HG03457 (cell line): ENCODE data around the gene HMOX1.
"Not testable (repeated sequence)": the region's sequence is repeated elsewhere in the genome, so short reads cannot be mapped to it uniquely, and the experiment has no call there.

Experiments
- ATAC-seq: cut with Tn5 transposase; IDR thresholded peaks from one replicate; pipeline ENCODE4 v1.9.1; 2021; ENCODE audit warnings: moderate number of reproducible peaks; ENCODE audit not compliant: unreplicated experiment

Gene HMOX1

GRCh38 chr22:35378621-35379020, 2.3 kb upstream of the HMOX1 start:
- ATAC-seq = no peak

GRCh38 chr22:35379146-35379993, 1.5 kb upstream of the HMOX1 start:
- no peak for ATAC-seq

GRCh38 chr22:35380013-35380412, 883 bp upstream of the HMOX1 start:
- ATAC-seq = no peak

- no peak for ATAC-seq
Measured at GRCh38 chr22:35381424-35382009, 621 bp downstream of the HMOX1 start.

GRCh38 chr22:35383679-35384071, 2.8 kb downstream of the HMOX1 start:
- ATAC-seq = no peak

- no peak for ATAC-seq
Measured at GRCh38 chr22:35384527-35384926, 3.6 kb downstream of the HMOX1 start.

- no peak for ATAC-seq
Measured at GRCh38 chr22:35384975-35385588, 4.2 kb downstream of the HMOX1 start.

- ATAC-seq = no peak
Measured at GRCh38 chr22:35386670-35387288, 5.9 kb downstream of the HMOX1 start.

GRCh38 chr22:35390933-35391332, 10.0 kb downstream of the HMOX1 start:
- ATAC-seq = no peak

- no peak for ATAC-seq
Measured at GRCh38 chr22:35392357-35392756, 11.5 kb downstream of the HMOX1 start.

- no peak for ATAC-seq
Measured at GRCh38 chr22:35393116-35394010, 12.5 kb downstream of the HMOX1 start.

- no peak for ATAC-seq
Measured at GRCh38 chr22:35394011-35394312, 13.1 kb downstream of the HMOX1 start.

GRCh38 chr22:35394810-35395563, 14.1 kb downstream of the HMOX1 start:
- no peak for ATAC-seq

GRCh38 chr22:35396622-35397021, 15.7 kb downstream of the HMOX1 start:
- ATAC-seq = not testable (repeated sequence)

- no peak for ATAC-seq
Measured at GRCh38 chr22:35397095-35397904, 16.4 kb downstream of the HMOX1 start.

GRCh38 chr22:35398591-35398973, 17.7 kb downstream of the HMOX1 start:
- ATAC-seq = no peak

- ATAC-seq = no peak
Measured at GRCh38 chr22:35399114-35399677, 18.3 kb downstream of the HMOX1 start.

- ATAC-seq = peak; percentile 75
Measured at GRCh38 chr22:35399678-35400500, 19.0 kb downstream of the HMOX1 start, which contains the start of gene MCM5. MCM5 (plus strand) TSS chr22:35400140; CDS start chr22:35400439, 299 bp downstream.
